ENCODE data around the gene ACOT11. TPM values are rescaled to one million over a fixed set of nuclear protein-coding genes. Genes with fewer than 3 reads are reported as not detected.
"Not testable (repeated sequence)": the region's sequence is repeated elsewhere in the genome, so short reads cannot be mapped to it uniquely, and the experiment has no call there.

Gene ACOT11
- total and polyA plus RNA-seq, 2 donors from 2014 or later: 24.6 to 31.1 TPM

- no peak for DNase-seq
These were observed 29.5 kb upstream of the ACOT11 start for GRCh38 chr1:54518489-54518888.

DNA sequence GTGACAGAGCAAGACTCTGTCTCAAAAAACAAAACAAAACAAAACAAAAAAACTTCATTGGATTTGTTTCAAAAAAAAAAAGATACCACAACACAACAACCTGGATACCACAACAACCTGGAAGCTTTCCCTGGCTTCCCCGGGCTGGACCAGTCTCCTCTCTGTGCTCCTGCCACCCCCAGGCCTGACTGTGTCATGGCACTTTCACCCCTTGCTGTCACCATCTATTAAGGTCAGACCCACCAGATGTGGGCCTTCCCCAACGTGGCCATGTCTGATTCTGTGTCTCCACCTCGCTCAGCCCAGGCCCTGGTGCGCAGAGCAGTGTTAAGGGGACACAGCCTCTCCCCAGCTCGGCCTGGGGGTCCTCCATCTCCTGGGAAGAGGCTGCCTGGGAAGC lies 28.3 kb upstream of the ACOT11 start:
- Histone ChIP-seq H3K9me3 (ENCODE audit: control insufficient read depth in 2 of 3, insufficient read depth in 1 of 3, low read length in 3 of 3) (no peaks in the 10 kb centered on the region), H3K4me1 (ENCODE audit: control insufficient read depth in 2 of 3, insufficient read depth in 2 of 3, low read depth in 1 of 3, low read length in 3 of 3) (peaks cover 0 to 5% (median 0%) of the 10 kb centered on the region in 3 donors), H3K36me3 (ENCODE audit: control insufficient read depth in 2 of 3, insufficient read depth in 3 of 3, low read length in 3 of 3) (no peaks in the 10 kb centered on the region), H3K27ac (ENCODE audit: low read depth in 2 of 2, low read length in 2 of 2) (no peak overlapping the region), H3K4me3 (ENCODE audit: low read length in 3 of 3) (no peak overlapping the region), H3K9ac (ENCODE audit: low read length in 3 of 3) (no peak overlapping the region), H3K27me3 (ENCODE audit: control insufficient read depth, insufficient read depth, low read length) (no peaks in the 10 kb centered on the region)
- TF ChIP-seq CTCF (IDR thresholded peaks at IDR 0.05; ENCODE audit: borderline replicate concordance, extremely low read depth, insufficient read depth): peak; percentile 4
- intact Hi-C loops (cut with DNase I): no loop called here
- FAIRE-seq (no peak), DNase-seq (no peak)

More at GRCh38 chr1:54518489-54518888, 29.5 kb upstream of the ACOT11 start:
- no peak for FAIRE-seq
- intact Hi-C loops (cut with DNase I): no loop called here
- no peak overlapping the region for H3K9ac ChIP-seq (ENCODE audit: low read length in 3 of 3)
- no peaks in the 10 kb centered on the region for H3K27me3 ChIP-seq (ENCODE audit: control insufficient read depth, insufficient read depth, low read length)
- H3K9me3 ChIP-seq (ENCODE audit: control insufficient read depth in 2 of 3, insufficient read depth in 1 of 3, low read length in 3 of 3): no peaks in the 10 kb centered on the region
- H3K27ac ChIP-seq (ENCODE audit: low read depth in 2 of 2, low read length in 2 of 2): no peak overlapping the region
- no peak for TF ChIP-seq CTCF (IDR thresholded peaks at IDR 0.05; ENCODE audit: borderline replicate concordance, extremely low read depth, insufficient read depth)
- no peaks in the 10 kb centered on the region for H3K36me3 ChIP-seq (ENCODE audit: control insufficient read depth in 2 of 3, insufficient read depth in 3 of 3, low read length in 3 of 3)
- no peak overlapping the region for H3K4me3 ChIP-seq (ENCODE audit: low read length in 3 of 3)
- peaks cover 0 to 5% (median 0%) of the 10 kb centered on the region in 3 donors for H3K4me1 ChIP-seq (ENCODE audit: control insufficient read depth in 2 of 3, insufficient read depth in 2 of 3, low read depth in 1 of 3, low read length in 3 of 3)

DNA sequence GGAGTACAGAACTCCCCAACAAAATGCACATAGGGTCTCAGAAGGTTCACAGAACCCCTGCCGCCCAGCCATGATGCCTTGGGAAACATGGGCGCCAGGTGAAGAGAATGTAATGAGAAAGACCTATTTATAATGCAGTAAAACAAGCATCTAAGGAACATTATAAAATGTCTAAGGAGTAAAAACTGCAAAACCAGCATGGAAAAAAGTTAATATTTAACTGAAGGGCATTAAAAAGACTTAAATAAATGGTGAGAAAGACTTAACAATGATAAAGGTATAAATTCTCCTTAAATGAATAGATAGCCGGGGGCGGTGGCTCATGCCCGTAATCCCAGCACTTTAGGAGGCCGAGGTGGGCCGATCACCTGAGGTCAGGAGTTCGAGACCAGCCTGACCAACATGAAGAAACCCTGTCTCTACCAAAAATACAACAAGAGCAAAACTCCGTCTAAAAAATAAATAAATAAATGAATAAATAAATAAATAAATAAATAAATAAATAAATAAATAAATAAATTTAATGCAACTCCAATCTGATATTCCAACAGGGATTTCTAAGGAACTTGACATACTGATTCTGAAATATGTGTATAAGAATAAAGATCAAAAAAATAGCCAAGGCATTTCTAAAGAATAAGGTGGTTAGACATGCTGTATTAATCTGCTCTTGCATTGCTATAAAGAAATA lies 27.3 kb upstream of the ACOT11 start:
- intact Hi-C loops (cut with DNase I): no loop called here
- FAIRE-seq (no peak), DNase-seq (no peak)
- no peaks in the 10 kb centered on the region for H3K9me3 ChIP-seq (ENCODE audit: control insufficient read depth in 2 of 3, insufficient read depth in 1 of 3, low read length in 3 of 3)
- no peaks in the 10 kb centered on the region for H3K27me3 ChIP-seq (ENCODE audit: control insufficient read depth, insufficient read depth, low read length)
- no peaks in the 10 kb centered on the region for H3K36me3 ChIP-seq (ENCODE audit: control insufficient read depth in 2 of 3, insufficient read depth in 3 of 3, low read length in 3 of 3)
- peaks cover 0 to 5% (median 0%) of the 10 kb centered on the region in 3 donors for H3K4me1 ChIP-seq (ENCODE audit: control insufficient read depth in 2 of 3, insufficient read depth in 2 of 3, low read depth in 1 of 3, low read length in 3 of 3)
- no peak for TF ChIP-seq CTCF (IDR thresholded peaks at IDR 0.05; ENCODE audit: borderline replicate concordance, extremely low read depth, insufficient read depth)
- no peak overlapping the region for H3K27ac ChIP-seq (ENCODE audit: low read depth in 2 of 2, low read length in 2 of 2)
- H3K4me3 ChIP-seq (ENCODE audit: low read length in 3 of 3): no peak overlapping the region
- H3K9ac ChIP-seq (ENCODE audit: low read length in 3 of 3): no peak overlapping the region

DNA sequence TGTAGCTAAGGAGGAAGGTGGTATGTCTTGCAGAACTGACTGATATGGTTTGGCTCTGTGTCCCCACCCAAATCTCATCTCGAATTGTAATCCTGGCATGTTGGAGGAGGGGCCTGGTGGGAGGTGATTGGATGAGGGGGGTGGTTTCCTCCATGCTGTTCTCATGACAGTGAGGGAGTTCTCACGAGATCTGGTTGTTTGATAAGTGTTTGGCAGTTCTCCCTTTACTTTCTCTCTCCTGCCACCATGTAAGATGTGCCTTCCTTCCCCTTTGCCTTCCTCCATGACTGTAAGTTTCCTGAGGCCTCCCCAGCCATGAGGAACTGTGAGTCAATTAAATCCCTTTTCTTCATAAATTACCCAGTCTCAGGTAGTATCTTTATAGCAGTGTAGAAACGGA lies 21.5 kb upstream of the ACOT11 start:
- H3K9me3 ChIP-seq (ENCODE audit: control insufficient read depth in 2 of 3, insufficient read depth in 1 of 3, low read length in 3 of 3); intact Hi-C loops (cut with DNase I); DNase-seq; H3K9ac ChIP-seq (ENCODE audit: low read length in 3 of 3); H3K4me1 ChIP-seq (ENCODE audit: control insufficient read depth in 2 of 3, insufficient read depth in 2 of 3, low read depth in 1 of 3, low read length in 3 of 3); H3K4me3 ChIP-seq (ENCODE audit: low read length in 3 of 3); H3K27me3 ChIP-seq (ENCODE audit: control insufficient read depth, insufficient read depth, low read length); FAIRE-seq; H3K27ac ChIP-seq (ENCODE audit: low read depth in 2 of 2, low read length in 2 of 2); H3K36me3 ChIP-seq (ENCODE audit: control insufficient read depth in 2 of 3, insufficient read depth in 3 of 3, low read length in 3 of 3): not testable (repeated sequence)
